OCI-LY3 (cell line): ENCODE data around the gene CDH9.

ENCODE experiments used
- H2AFZ ChIP-seq: fragments of 200-600, 300-600 bp; shearing (Covaris generic); 2 replicates; pipeline ENCODE4 v1.6.0; 2014; ENCODE audit warnings: antibody characterized with exemption, low read depth, low read length
- H3K27ac ChIP-seq: fragments of 200-600, 300-600 bp; sonication (generic); 2 replicates; pipeline ENCODE4 v1.5.1; 2014; ENCODE audit warnings: mild to moderate bottlenecking, low read length, moderate library complexity, mixed read lengths
- H3K27me3 ChIP-seq: fragments of 200-600, 300-600 bp; sonication (generic); 2 replicates; pipeline ENCODE4 v1.6.1; 2014; ENCODE audit warnings: low read depth, low read length, mixed read lengths
- H3K36me3 ChIP-seq: fragments of 200-600, 300-600 bp; sonication (generic); replicated peaks from 2 replicates; pipeline ENCODE3; 2014; ENCODE audit warnings: low read depth, low read length, mixed read lengths
- H3K4me1 ChIP-seq: fragments of 300-600, 200-600 bp; sonication (generic); 2 replicates; pipeline ENCODE4 v1.6.1; 2014; ENCODE audit warnings: low read length, mixed read lengths
- H3K4me2 ChIP-seq: fragments of 200-600, 300-600 bp; sonication (generic); 2 replicates; pipeline ENCODE4 v1.6.1; 2014; ENCODE audit warnings: low read length, mixed read lengths
- H3K4me3 ChIP-seq: fragments of 300-600, 200-600 bp; sonication (generic); 2 replicates; pipeline ENCODE4 v1.5.1; 2014; ENCODE audit warnings: antibody characterized with exemption, mild to moderate bottlenecking, low read length, moderate library complexity
- H3K79me2 ChIP-seq: fragments of 300-600, 200-600 bp; shearing (Covaris generic); 2 replicates; pipeline ENCODE4 v1.6.1; 2014; ENCODE audit warnings: mild to moderate bottlenecking, low read length, mixed read lengths
- H3K9ac ChIP-seq: fragments of 300-600, 200-600 bp; shearing (Covaris generic); 2 replicates; pipeline ENCODE4 v1.6.0; 2014; ENCODE audit warnings: mild to moderate bottlenecking, low read length, moderate library complexity
- H3K9me3 ChIP-seq: fragments of 200-600, 300-600 bp; shearing (Covaris generic); 2 replicates; pipeline ENCODE4 v1.6.1; 2014; ENCODE audit warnings: low read length, mixed read lengths; ENCODE audit not compliant: insufficient read depth
- H4K20me1 ChIP-seq: fragments of 200-600, 300-600 bp; sonication (generic); 2 replicates; pipeline ENCODE4 v1.6.1; 2016; ENCODE audit warnings: low read length, mixed read lengths; ENCODE audit not compliant: insufficient read depth
- CTCF ChIP-seq: fragments of 200-600, 300-600 bp; sonication (generic); IDR thresholded peaks from 2 replicates; pipeline ENCODE4 v1.5.1; 2014; ENCODE audit warnings: antibody characterized with exemption, low read length, low read depth
- EZH2phosphoT487 ChIP-seq: fragments of 200-600 bp; shearing (Covaris generic); IDR thresholded peaks from 2 replicates; pipeline ENCODE4 v1.6.1; 2018; ENCODE audit warnings: antibody characterized with exemption, mixed run types, low read depth

The CDH9 gene

GRCh38 chr5:26942481-26942880, 95.9 kb downstream of the CDH9 start:
- Histone ChIP-seq H3K4me3 (no peak overlapping the region), H3K4me2 (no peak overlapping the region), H3K9ac (no peak overlapping the region), H3K27me3 (no peaks in the 10 kb centered on the region), H3K27ac (no peak overlapping the region), H3K9me3 (no peaks in the 10 kb centered on the region), H3K79me2 (no peaks in the 10 kb centered on the region), H3K4me1 (no peaks in the 10 kb centered on the region), H4K20me1 (no peaks in the 10 kb centered on the region), H3K36me3 (no peaks in the 10 kb centered on the region), H2AFZ (no peak overlapping the region)
- TF ChIP-seq CTCF: no peak
- TF ChIP-seq EZH2phosphoT487: no peak

GRCh38 chr5:26940994-26941393, 97.4 kb downstream of the CDH9 start:
- no peak overlapping the region for H2AFZ ChIP-seq
- no peaks in the 10 kb centered on the region for H3K79me2 ChIP-seq
- no peaks in the 10 kb centered on the region for H3K36me3 ChIP-seq
- H3K9me3 ChIP-seq: no peaks in the 10 kb centered on the region
- H4K20me1 ChIP-seq: no peaks in the 10 kb centered on the region
- H3K4me2 ChIP-seq: no peak overlapping the region
- no peaks in the 10 kb centered on the region for H3K27me3 ChIP-seq
- no peaks in the 10 kb centered on the region for H3K4me1 ChIP-seq
- H3K27ac ChIP-seq: no peak overlapping the region
- no peak overlapping the region for H3K9ac ChIP-seq
- TF ChIP-seq CTCF (no peak), EZH2phosphoT487 (no peak)
- H3K4me3 ChIP-seq: no peak overlapping the region

GRCh38 chr5:26932238-26932637, 106.1 kb downstream of the CDH9 start:
- Histone ChIP-seq H3K4me1 (no peaks in the 10 kb centered on the region), H2AFZ (no peak overlapping the region), H3K79me2 (no peaks in the 10 kb centered on the region), H3K27ac (no peak overlapping the region), H4K20me1 (no peaks in the 10 kb centered on the region), H3K9me3 (no peaks in the 10 kb centered on the region), H3K4me3 (no peak overlapping the region), H3K9ac (no peak overlapping the region), H3K4me2 (no peak overlapping the region), H3K36me3 (no peaks in the 10 kb centered on the region), H3K27me3 (no peaks in the 10 kb centered on the region)
- TF ChIP-seq EZH2phosphoT487 (no peak), CTCF (no peak)

GRCh38 chr5:26921439-26921838, 116.9 kb downstream of the CDH9 start:
- H3K9me3 ChIP-seq: no peaks in the 10 kb centered on the region
- no peaks in the 10 kb centered on the region for H3K36me3 ChIP-seq
- no peaks in the 10 kb centered on the region for H3K4me1 ChIP-seq
- no peak overlapping the region for H3K9ac ChIP-seq
- no peaks in the 10 kb centered on the region for H3K27me3 ChIP-seq
- no peak overlapping the region for H3K4me3 ChIP-seq
- H2AFZ ChIP-seq: no peak overlapping the region
- no peak overlapping the region for H3K4me2 ChIP-seq
- H4K20me1 ChIP-seq: no peaks in the 10 kb centered on the region
- no peak for TF ChIP-seq CTCF
- no peak for TF ChIP-seq EZH2phosphoT487
- no peaks in the 10 kb centered on the region for H3K79me2 ChIP-seq
- no peak overlapping the region for H3K27ac ChIP-seq
